Upper lobe of right lung (tissue), 1 donor: ENCODE results near the gene TDRD12. TPM values are rescaled to one million over a fixed set of nuclear protein-coding genes. Genes with fewer than 3 reads are reported as not detected.

Experiments used
- ATAC-seq: fragments of 200-7000 bp; cut with Tn5 transposase; one replicate; pipeline ENCODE4 v1.9.1; 2020; ENCODE audit warnings: mild to moderate bottlenecking, moderate library complexity
- DNase-seq: peaks from one replicate; pipeline ENCODE4 v3.0.0-alpha.2; 2020
- H3K27ac ChIP-seq: fragments of 200-600 bp; one replicate; pipeline ENCODE4 v1.8.0; 2022
- H3K27me3 ChIP-seq: fragments of 200-600 bp; one replicate; pipeline ENCODE4 v1.8.0; 2022; ENCODE audit warnings: mild to moderate bottlenecking
- H3K36me3 ChIP-seq: fragments of 200-600 bp; one replicate; pipeline ENCODE4 v1.8.0; 2022
- H3K4me1 ChIP-seq: fragments of 200-600 bp; one replicate; pipeline ENCODE4 v1.8.0; 2022
- H3K4me3 ChIP-seq: fragments of 200-600 bp; one replicate; pipeline ENCODE4 v1.8.0; 2022; ENCODE audit warnings: mild to moderate bottlenecking
- H3K9me3 ChIP-seq: fragments of 200-600 bp; one replicate; pipeline ENCODE4 v1.8.0; 2022
- intact Hi-C: fragments of 100-400 bp; cut with DNase I; formaldehyde crosslinking; loops from one replicate; pipeline ENCODE4 v1.11.0; 2022
- total RNA-seq: library from RNA; stranded (reverse); fragmentation: NEBNext Ultra II Directional; extraction: Animal tissue kit (Norgen Biotek cat#: 25700); gene quantifications from one replicate; pipeline ENCODE4 v1.2.1, GENCODE V29; 2021
- TF ChIP-seq, protein P1 (sequence below): fragments of 200-600 bp; IDR thresholded peaks from one replicate; pipeline ENCODE4 v1.8.0; 2022; ENCODE audit warnings: antibody characterized with exemption
- donor health status: DM: no; HTN: yes; CAD: no; lungs with severe emphysema.

Gene TDRD12
- total RNA-seq, 1 donor from 2014 or later = not detected

DNA sequence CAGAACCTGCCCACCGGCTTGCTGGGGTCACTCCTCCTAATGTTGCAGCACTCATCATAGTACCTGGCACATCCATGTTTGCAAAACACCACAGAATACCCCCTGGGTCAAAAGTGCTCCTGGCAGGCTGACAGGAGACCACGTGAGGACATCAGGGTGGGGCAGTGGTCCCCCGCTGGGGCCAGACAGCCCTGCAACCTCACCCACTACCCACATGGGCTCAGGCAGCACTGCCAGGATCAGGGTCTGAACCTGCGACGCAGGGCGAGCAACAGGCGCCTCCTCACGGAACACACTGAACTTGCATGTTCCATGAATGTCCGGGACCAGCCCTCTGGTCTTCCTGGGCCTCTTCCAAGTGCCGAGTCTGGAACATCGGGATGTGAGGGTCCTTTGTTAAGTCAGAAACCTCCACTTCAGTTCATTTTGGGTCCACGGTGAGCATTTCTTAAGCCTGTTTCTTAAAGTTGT is 151.4 kb downstream of the TDRD12 start:
- H3K4me3 ChIP-seq = no peak overlapping the region
- intact Hi-C loops = no loop called here
- TF ChIP-seq, protein P1, sequence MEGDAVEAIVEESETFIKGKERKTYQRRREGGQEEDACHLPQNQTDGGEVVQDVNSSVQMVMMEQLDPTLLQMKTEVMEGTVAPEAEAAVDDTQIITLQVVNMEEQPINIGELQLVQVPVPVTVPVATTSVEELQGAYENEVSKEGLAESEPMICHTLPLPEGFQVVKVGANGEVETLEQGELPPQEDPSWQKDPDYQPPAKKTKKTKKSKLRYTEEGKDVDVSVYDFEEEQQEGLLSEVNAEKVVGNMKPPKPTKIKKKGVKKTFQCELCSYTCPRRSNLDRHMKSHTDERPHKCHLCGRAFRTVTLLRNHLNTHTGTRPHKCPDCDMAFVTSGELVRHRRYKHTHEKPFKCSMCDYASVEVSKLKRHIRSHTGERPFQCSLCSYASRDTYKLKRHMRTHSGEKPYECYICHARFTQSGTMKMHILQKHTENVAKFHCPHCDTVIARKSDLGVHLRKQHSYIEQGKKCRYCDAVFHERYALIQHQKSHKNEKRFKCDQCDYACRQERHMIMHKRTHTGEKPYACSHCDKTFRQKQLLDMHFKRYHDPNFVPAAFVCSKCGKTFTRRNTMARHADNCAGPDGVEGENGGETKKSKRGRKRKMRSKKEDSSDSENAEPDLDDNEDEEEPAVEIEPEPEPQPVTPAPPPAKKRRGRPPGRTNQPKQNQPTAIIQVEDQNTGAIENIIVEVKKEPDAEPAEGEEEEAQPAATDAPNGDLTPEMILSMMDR = no peak
- H3K36me3 ChIP-seq = no peaks in the 10 kb centered on the region
- no peak overlapping the region for H3K27ac ChIP-seq
- H3K27me3 ChIP-seq = no peaks in the 10 kb centered on the region
- peak; percentile 46 for DNase-seq
- ATAC-seq = no peak
- H3K4me1 ChIP-seq = no peaks in the 10 kb centered on the region
- no peaks in the 10 kb centered on the region for H3K9me3 ChIP-seq

DNA sequence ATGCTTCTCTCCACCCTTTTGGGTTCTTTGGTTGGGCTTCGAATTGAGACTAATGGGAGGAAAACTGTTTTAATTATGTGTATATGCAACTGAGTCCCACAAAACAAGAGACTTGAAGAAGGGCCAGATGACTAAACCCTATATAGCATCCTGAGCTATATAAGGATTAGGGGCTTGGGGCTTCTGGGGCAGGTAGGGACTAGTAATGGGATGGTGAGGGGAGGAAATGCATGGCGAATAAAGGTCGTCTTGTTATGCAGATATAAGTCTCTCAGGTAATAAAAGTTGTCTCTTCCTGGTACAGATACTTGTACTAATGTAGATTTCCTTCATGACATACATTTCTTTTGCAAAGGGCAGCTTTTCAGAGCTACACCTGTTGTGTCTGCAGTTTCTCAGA is 152.8 kb downstream of the TDRD12 start:
- no peaks in the 10 kb centered on the region for H3K27me3 ChIP-seq
- H3K4me3 ChIP-seq = no peak overlapping the region
- H3K9me3 ChIP-seq = no peaks in the 10 kb centered on the region
- ATAC-seq (no peak), DNase-seq (no peak)
- H3K36me3 ChIP-seq = no peaks in the 10 kb centered on the region
- TF ChIP-seq, protein P1 = no peak
- H3K4me1 ChIP-seq = no peaks in the 10 kb centered on the region
- H3K27ac ChIP-seq = no peak overlapping the region
- intact Hi-C loops = no loop called here

DNA sequence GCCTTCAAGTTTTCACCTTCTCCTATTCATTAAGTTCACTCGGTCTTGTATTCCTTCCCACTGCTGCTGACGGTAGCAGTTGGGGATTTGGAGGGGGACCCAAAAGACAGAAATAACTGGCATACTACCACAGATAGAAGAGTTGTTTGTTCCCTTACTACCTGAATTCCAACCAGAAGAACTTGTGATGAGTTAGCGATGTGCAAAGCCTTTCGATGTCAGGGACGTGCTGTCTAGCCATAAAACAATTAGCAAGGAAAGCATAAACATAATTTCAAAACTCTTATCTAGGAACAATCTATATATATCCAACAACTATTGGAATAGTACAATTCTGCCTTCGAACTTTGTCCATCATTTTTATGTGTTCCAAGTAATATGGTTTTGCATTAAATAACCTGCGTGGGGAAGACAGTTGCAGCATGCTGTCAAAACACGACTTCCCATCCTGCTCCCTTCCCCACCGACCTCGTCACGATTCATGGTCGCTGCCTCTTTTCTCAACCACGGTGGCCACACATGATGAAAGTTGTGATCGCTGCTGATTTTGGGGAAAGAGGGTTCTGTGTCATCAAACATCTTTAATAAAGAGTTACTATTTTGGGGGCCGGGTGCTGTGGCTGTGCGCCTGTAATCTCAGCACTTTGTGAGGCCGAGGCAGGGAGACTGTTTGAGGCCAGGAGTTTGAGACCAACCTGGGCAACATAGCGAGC is 153.8 kb downstream of the TDRD12 start:
- H3K27me3 ChIP-seq = no peaks in the 10 kb centered on the region
- DNase-seq (peak; percentile 25), ATAC-seq (no peak)
- TF ChIP-seq, protein P1 = no peak
- intact Hi-C loops = no loop called here
- H3K4me1 ChIP-seq = no peaks in the 10 kb centered on the region
- no peaks in the 10 kb centered on the region for H3K36me3 ChIP-seq
- no peak overlapping the region for H3K27ac ChIP-seq
- no peaks in the 10 kb centered on the region for H3K9me3 ChIP-seq
- no peak overlapping the region for H3K4me3 ChIP-seq

DNA sequence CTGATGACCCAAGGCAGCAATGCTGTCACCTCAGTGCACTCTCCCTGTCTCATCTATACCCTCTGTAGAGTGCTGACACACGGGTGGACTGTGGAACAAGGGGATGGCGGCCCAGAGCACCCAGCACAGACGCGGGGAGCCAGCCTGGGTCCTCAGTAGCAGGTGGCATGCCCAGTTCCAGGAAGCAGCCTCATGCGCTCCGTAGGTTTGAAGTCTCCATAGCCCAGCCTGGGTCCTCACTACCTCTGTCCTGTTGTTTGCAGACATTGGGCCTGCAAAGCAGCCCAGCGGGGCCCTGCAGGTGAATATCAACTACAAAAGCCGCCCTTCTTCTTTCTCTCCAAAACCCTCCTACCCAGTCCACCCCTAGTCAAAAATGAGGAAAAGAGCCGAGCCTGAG is 155.0 kb downstream of the TDRD12 start:
- H3K36me3 ChIP-seq = peaks cover 6% of the 10 kb centered on the region
- H3K4me1 ChIP-seq = no peaks in the 10 kb centered on the region
- H3K9me3 ChIP-seq = no peaks in the 10 kb centered on the region
- H3K4me3 ChIP-seq = no peak overlapping the region
- intact Hi-C loops = no loop called here
- no peak overlapping the region for H3K27ac ChIP-seq
- no peaks in the 10 kb centered on the region for H3K27me3 ChIP-seq
- TF ChIP-seq, protein P1 = no peak
- DNase-seq (peak; percentile 33), ATAC-seq (no peak)

DNA sequence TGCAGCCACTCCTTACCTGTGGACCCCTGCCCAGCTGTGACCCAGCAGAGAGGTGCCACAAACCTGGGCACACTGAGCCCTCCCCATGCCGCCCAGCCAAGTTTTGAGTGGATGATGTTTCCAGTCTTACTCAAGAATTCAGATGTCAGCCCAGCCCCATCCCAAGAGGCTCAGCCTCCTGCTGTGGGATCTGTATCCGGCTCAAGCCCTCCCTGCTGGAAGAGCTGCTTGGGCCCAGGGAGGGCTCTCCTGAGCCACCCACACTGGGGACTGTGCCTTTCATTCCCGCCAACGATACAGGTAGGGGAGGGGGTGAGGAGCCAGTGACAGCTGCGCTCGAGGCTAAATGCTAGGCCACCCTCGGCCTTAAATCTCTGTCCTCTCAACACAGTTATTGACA is 155.9 kb downstream of the TDRD12 start:
- H3K9me3 ChIP-seq = no peaks in the 10 kb centered on the region
- H3K27me3 ChIP-seq = no peaks in the 10 kb centered on the region
- no peaks in the 10 kb centered on the region for H3K4me1 ChIP-seq
- H3K4me3 ChIP-seq = no peak overlapping the region
- TF ChIP-seq, protein P1 = no peak
- ATAC-seq = no peak
- no peak overlapping the region for H3K27ac ChIP-seq
- H3K36me3 ChIP-seq = peaks cover 6% of the 10 kb centered on the region
- intact Hi-C loops = no loop called here
- DNase-seq = peak; percentile 30
